HG02852 (cell line): ENCODE measurements around the gene VWA3B.
A peak's percentile ranks its signal among the peaks of the same experiment; 100 is the strongest.
"Not testable (repeated sequence)": the region's sequence is repeated elsewhere in the genome, so short reads cannot be mapped to it uniquely, and the experiment has no call there.

ENCODE experiments used
- ATAC-seq: cut with Tn5 transposase; IDR thresholded peaks from one replicate; pipeline ENCODE4 v1.9.1; 2021; ENCODE audit warnings: mild to moderate bottlenecking, moderate library complexity; ENCODE audit not compliant: unreplicated experiment

The VWA3B gene

GRCh38 chr2:98130073-98130472 lies 43.1 kb downstream of the VWA3B start:
- not testable (repeated sequence) for ATAC-seq

DNA sequence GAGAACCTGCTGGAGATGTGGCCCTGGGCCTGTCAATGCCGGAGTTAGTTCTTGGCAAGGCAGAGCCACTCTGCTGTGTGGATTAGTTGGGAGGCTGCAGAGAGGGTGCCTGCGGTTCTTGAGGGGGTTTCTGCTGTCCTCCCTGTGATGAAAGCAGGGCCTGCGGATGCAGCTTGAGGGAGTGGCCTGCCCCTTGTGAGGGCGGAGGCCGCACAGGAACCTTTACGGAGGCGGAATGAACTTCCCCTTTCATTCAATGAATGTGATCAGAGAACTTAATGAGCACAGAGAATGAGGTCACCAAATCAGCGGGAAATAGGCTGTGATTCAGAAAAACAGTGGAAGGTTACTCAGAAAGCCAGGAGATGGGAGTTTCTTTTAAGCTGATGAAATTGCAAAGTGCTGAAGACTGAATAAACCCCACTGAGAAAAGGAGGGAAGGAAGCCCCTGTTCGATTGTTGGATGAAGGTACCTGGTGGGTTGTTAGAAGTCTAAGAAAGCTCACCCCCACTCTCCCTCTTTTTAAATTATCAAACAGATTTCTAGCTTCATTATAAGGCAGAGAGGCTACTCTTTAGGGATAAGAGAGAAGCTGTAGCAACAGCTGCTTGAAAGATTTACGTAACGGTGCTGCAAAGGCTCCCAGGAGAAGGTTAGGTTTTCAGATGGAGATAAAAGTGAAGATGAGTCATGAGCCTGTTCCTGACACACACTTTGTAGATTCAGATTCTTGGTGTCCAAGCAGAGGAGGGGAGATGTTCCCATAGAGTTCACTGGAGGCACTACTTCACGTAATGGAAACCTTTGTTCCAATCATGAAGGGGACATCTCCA lies 47.4 kb downstream of the VWA3B start:
- ATAC-seq: peak; percentile 55

DNA sequence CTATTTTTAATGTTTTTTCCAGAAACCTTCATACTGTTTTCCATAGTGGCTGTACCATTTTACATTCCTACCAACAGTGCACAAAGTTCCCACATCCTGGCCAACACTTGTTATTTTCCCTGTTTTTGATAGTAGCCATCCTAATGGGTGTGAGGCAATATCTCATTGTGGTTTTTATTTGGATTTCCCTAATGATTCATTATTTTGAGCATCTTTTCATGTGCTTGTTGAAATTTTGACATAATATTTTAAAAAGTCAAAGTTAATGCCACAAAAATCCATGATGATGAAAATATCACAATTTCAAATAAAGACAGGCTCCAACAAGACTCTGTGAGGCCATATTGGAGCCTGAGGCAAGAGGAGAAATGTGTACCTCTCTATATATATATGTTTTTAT lies 50.2 kb downstream of the VWA3B start:
- no peak for ATAC-seq

- not testable (repeated sequence) for ATAC-seq
Measured at GRCh38 chr2:98138978-98139377, 52.0 kb downstream of the VWA3B start.

- ATAC-seq: no peak
Measured at GRCh38 chr2:98140210-98140609, 53.2 kb downstream of the VWA3B start.

- no peak for ATAC-seq
Measured at GRCh38 chr2:98142106-98142791, 55.3 kb downstream of the VWA3B start.

- no peak for ATAC-seq
Measured at GRCh38 chr2:98145070-98145469, 58.1 kb downstream of the VWA3B start.

GRCh38 chr2:98147900-98148299 lies 60.9 kb downstream of the VWA3B start:
- not testable (repeated sequence) for ATAC-seq

DNA sequence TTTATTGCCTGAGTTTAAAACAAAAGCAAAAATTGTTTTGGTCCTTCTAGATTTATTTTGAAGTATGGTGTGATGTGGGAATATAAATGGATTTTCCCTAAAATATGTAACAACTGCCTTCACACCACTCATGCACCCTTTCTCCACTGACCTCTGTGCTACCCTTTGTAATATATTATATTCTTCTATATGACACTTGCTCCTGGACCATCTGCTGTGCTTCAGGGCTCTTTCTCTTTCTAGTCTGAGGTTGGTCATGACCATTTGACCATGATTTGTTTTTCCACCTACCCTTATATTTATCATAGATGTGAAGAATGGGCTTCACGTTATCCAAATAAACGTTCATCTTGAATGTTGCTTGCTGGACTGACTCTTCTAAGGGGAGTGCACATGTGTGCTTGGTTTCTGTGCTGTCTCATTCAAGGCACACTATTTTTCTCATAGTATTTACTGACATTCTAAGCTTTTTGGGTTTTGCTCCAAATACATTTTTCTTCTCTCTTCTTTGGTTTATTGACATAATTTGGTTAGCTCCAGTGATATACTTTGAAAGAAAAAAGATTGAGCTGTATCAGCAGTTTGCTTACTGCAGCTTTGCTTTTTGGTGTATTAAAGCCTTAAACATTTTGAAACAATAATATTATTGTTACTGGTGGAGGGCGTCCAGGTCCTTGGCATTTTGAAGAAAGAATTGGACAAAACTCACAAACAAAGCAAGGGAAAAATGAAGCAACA lies 61.8 kb downstream of the VWA3B start:
- ATAC-seq: no peak

DNA sequence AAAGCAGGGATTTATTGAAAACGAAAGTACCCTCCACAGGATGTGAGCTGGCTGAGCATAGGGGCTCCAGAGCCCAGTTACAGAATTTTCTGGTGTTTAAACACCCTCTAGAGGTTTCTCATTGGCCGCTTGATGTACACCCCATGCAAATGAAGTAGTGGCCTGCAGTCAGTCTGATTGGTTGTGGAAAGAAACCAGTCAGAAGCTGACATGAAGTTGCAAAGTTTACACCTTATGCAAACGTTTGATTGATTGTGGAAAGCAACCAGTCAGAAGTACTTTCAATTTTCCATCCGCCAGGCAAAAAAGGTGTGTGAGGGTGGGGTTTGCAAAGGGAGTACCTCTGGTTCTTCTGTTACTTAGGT lies 62.3 kb downstream of the VWA3B start:
- no peak for ATAC-seq

- ATAC-seq: no peak
Measured at GRCh38 chr2:98153481-98153880, 66.5 kb downstream of the VWA3B start.

DNA sequence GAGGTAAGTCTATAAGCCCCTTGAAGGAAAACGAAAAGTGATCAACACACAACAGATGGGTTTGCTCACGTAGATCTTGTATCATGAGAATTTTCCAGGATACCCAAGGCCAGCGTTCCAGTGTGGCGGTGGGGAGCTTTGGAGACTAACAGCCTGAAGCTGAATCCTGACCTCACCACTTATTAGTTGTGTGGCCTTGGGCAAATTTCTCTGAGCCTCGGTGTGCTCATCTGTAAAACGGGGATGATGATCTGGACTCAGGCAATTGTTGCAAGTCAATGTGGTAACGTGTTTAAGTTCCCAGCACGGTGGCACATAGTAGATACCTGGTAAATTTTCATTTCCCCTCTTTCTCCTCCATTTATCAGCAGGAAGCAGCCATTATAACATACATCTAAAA lies 68.3 kb downstream of the VWA3B start:
- no peak for ATAC-seq

DNA sequence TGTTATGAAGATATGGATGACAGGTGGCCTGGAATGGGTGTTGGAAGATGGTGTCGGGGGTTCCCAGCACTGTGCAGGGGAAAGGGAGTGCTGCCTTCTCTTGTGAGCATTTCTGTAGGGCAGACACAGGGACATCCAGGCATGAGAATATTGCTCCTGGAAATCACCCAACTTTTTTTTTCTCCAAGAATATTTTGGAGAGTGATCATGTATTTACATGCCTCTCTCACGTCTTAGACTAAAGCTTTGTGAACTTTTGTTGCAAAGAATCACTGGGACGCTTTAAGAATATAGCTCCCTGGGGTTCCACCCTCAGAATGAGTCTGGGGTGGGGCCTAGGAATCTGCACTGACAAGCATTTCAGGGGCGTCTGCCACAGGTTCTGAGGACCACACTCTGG lies 68.7 kb downstream of the VWA3B start:
- ATAC-seq: no peak

- ATAC-seq: no peak
Measured at GRCh38 chr2:98156304-98156703, 69.3 kb downstream of the VWA3B start.

- ATAC-seq: no peak
Measured at GRCh38 chr2:98157557-98157956, 70.6 kb downstream of the VWA3B start.

DNA sequence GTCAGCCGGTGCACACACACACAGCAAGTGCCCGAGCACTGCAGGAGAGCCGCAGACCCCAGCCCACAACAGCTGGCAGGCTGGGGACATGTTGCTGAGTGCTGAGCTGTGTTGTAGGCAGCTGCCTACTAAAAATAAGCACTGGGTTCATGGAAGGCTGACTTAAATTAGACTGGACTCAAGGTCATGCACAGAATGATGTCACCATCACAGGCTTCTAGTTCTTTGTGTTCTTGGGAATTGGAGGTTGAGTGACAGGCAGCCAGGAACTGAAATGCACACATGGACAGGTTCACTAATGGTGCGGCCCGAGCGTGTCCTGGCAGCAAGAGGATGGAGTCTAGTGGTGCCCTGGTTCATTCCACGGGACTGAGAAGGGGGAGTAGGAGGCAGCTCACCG lies 71.3 kb downstream of the VWA3B start:
- no peak for ATAC-seq

- no peak for ATAC-seq
Measured at GRCh38 chr2:98160554-98160953, 73.6 kb downstream of the VWA3B start.

DNA sequence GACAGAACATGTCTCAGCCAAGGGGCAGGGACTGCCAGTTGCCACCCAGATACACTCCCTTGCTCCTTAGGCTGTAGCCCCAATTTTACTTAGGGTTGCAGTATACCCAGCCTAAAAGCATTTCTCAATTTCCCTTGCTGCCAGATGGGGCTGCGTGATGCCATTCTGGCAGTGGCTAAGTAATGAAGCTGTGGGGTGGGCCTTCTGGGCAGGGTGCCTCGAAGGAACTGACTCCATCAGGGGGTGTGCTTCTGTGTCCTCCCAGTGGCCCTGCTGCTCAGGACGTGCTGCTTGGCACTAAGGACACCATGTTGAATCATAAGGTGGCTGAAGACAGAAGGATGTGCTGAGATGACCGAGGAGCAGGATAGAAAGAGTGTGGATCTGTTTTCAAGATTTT lies 74.2 kb downstream of the VWA3B start:
- ATAC-seq: no peak

DNA sequence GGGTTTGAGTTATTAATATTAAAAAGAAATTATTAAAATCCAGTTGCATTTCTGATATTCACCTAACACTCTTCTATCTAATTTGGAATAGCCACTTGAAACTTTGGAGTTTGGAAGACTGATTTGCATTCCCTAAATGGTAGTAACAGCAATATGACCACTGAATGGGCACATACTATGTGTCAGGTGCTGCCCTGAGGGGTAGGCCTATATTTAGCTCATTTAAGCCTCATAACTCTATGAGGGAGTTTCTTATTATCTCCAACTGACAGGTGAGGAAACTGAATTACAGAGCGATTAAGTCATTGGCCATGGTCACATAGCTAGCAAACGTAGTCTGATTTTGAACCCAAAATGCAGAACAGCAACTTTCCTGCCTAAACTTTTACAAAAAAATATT lies 77.3 kb downstream of the VWA3B start:
- ATAC-seq: no peak

GRCh38 chr2:98165516-98166071 lies 78.6 kb downstream of the VWA3B start:
- no peak for ATAC-seq

GRCh38 chr2:98167916-98168315 lies 80.9 kb downstream of the VWA3B start:
- ATAC-seq: no peak
